CD14-positive monocyte (primary cell): ENCODE results near the gene CIP2A. TPM values are rescaled to one million over a fixed set of nuclear protein-coding genes. Genes with fewer than 3 reads are reported as not detected.

Source experiments
- DNase-seq, 3 donors: peaks; one replicate each; pipeline ENCODE4 v3.0.0-alpha.2; 2011 to 2022
- H2AFZ ChIP-seq: 2 replicates; pipeline ENCODE4 v1.6.0; 2012; ENCODE audit warnings: mild to moderate bottlenecking, low read depth, low read length, inconsistent platforms; ENCODE audit not compliant: insufficient read depth, poor library complexity, severe bottlenecking
- H3K27ac ChIP-seq, 2 donors: 1 replicate in 1 of 2; 2 replicates in 1 of 2; pipeline ENCODE4 v1.5.1; 2012 to 2013; ENCODE audit warnings: low read length in 2 of 2, control low read depth in 1 of 2, inconsistent platforms in 1 of 2, low read depth in 1 of 2, mild to moderate bottlenecking in 1 of 2
- H3K27me3 ChIP-seq, 2 donors: one replicate each; pipeline versions ENCODE4 v1.6.0 to v1.6.1; 2011 to 2013; ENCODE audit warnings: low read length in 2 of 2; ENCODE audit not compliant: control insufficient read depth in 2 of 2, insufficient read depth in 2 of 2
- H3K36me3 ChIP-seq, 2 donors: replicated peaks in 1 of 2; 1 replicate in 1 of 2; 2 replicates in 1 of 2; pipeline versions ENCODE4 v1.5.1 to v1.6.1; 2012 to 2013; ENCODE audit warnings: low read length in 2 of 2, control low read depth in 1 of 2, inconsistent platforms in 1 of 2, mild to moderate bottlenecking in 1 of 2; ENCODE audit not compliant: insufficient read depth in 2 of 2, control insufficient read depth in 1 of 2
- H3K4me1 ChIP-seq, 2 donors: 1 replicate in 1 of 2; 2 replicates in 1 of 2; pipeline versions ENCODE4 v1.5.1 to v1.6.1; 2012 to 2013; ENCODE audit warnings: low read length in 2 of 2, control low read depth in 1 of 2, inconsistent platforms in 1 of 2, mild to moderate bottlenecking in 1 of 2, moderate library complexity in 1 of 2; ENCODE audit not compliant: insufficient read depth in 2 of 2, control insufficient read depth in 1 of 2
- H3K4me2 ChIP-seq: replicated peaks from 2 replicates; pipeline ENCODE3; 2012; ENCODE audit warnings: low read length, moderate library complexity, mild to moderate bottlenecking; ENCODE audit not compliant: poor library complexity, severe bottlenecking; ENCODE audit errors: extremely low read depth
- H3K4me3 ChIP-seq, 3 experiments: fragments of 200-600 bp in 1 of 3; sonication (generic) in 1 of 3; replicated peaks in 1 of 3; 1 replicate in 2 of 3; 2 replicates in 1 of 3; pipeline ENCODE4 v1.5.1; 2011 to 2013; ENCODE audit warnings: low read length in 3 of 3, mild to moderate bottlenecking in 3 of 3, control low read depth in 2 of 3, low read depth in 2 of 3, inconsistent platforms in 1 of 3, moderate library complexity in 1 of 3
- H3K79me2 ChIP-seq: 2 replicates; pipeline ENCODE4 v1.6.0; 2012; ENCODE audit warnings: mild to moderate bottlenecking, control low read depth, inconsistent platforms, low read length, moderate library complexity; ENCODE audit not compliant: insufficient read depth
- H3K9ac ChIP-seq: 2 replicates; pipeline ENCODE4 v1.6.0; 2017; ENCODE audit warnings: low read length, mild to moderate bottlenecking; ENCODE audit not compliant: insufficient read depth, poor library complexity, severe bottlenecking
- H3K9me3 ChIP-seq, 2 donors: replicated peaks in 1 of 2; 1 replicate in 1 of 2; 2 replicates in 1 of 2; pipeline versions ENCODE4 v1.5.1 to v1.6.1; 2012 to 2013; ENCODE audit warnings: low read length in 2 of 2, control low read depth in 1 of 2; ENCODE audit not compliant: control insufficient read depth in 1 of 2, insufficient read depth in 1 of 2
- H4K20me1 ChIP-seq: 2 replicates; pipeline ENCODE4 v1.6.0; 2012; ENCODE audit warnings: mild to moderate bottlenecking, low read length, control low read depth, moderate library complexity; ENCODE audit not compliant: insufficient read depth
- H3K27ac Mint-ChIP-seq, 7 donors: one replicate each; pipeline ENCODE4 v1.8.0; 2020; ENCODE audit warnings: mild to moderate bottlenecking in 7 of 7, mixed read lengths in 7 of 7, moderate library complexity in 6 of 7, inconsistent platforms in 2 of 7
- H3K27me3 Mint-ChIP-seq, 3 donors: one replicate each; pipeline ENCODE4 v1.8.0; 2021 to 2022; ENCODE audit warnings: low read depth in 3 of 3, mild to moderate bottlenecking in 3 of 3, mixed read lengths in 3 of 3, moderate library complexity in 3 of 3, inconsistent platforms in 1 of 3
- H3K36me3 Mint-ChIP-seq, 2 donors: one replicate each; pipeline ENCODE4 v1.8.0; 2020; ENCODE audit warnings: mixed read lengths in 2 of 2, inconsistent platforms in 1 of 2, mild to moderate bottlenecking in 1 of 2
- H3K4me1 Mint-ChIP-seq: one replicate; pipeline ENCODE4 v1.8.0; 2020; ENCODE audit warnings: mild to moderate bottlenecking, mixed read lengths
- H3K4me3 Mint-ChIP-seq, 2 donors: one replicate each; pipeline ENCODE4 v1.8.0; 2020; ENCODE audit warnings: mild to moderate bottlenecking in 2 of 2, mixed read lengths in 2 of 2, moderate library complexity in 1 of 2
- H3K9me3 Mint-ChIP-seq, 7 donors: one replicate each; pipeline ENCODE4 v1.8.0; 2020 to 2022; ENCODE audit warnings: mixed read lengths in 7 of 7, mild to moderate bottlenecking in 6 of 7, moderate library complexity in 6 of 7, inconsistent platforms in 2 of 7
- WGBS: methylation state at CpG from one replicate; pipeline ENCODE4 v1.1.5; 2013; ENCODE audit warnings: missing lambda C conversion rate; ENCODE audit not compliant: insufficient coverage; 5-methylcytosine and 5-hydroxymethylcytosine counted together
- intact Hi-C, 2 donors: fragments of 100-400 bp; cut with micrococcal nuclease; formaldehyde crosslinking; loops; one replicate each; pipeline versions ENCODE4 v1.15.0 to v1.15.1; 2023
- polyA plus RNA-seq, 3 donors: library from polyadenylated mRNA; depleted of rRNA in 1 of 3; unstranded in 2 of 3; stranded (reverse) in 1 of 3; fragments of 300-500 nt in 2 of 3; fragments of >200 nt in 1 of 3; fragmentation: Illumina TruSeq in 2 of 3; gene quantifications; 1 replicate in 2 of 3; 2 replicates in 1 of 3; pipeline ENCODE4 v1.2.3, GENCODE V29; 2012 to 2021
- TF ChIP-seq, protein P1 (sequence below): fragments of 200-600 bp; IDR thresholded peaks from one replicate; pipeline ENCODE4 v1.8.0; 2022; ENCODE audit warnings: antibody characterized with exemption, mild to moderate bottlenecking

CIP2A gene
- polyA plus RNA-seq, 3 donors: 0.57 to 5.0 (median 1.3) TPM

DNA sequence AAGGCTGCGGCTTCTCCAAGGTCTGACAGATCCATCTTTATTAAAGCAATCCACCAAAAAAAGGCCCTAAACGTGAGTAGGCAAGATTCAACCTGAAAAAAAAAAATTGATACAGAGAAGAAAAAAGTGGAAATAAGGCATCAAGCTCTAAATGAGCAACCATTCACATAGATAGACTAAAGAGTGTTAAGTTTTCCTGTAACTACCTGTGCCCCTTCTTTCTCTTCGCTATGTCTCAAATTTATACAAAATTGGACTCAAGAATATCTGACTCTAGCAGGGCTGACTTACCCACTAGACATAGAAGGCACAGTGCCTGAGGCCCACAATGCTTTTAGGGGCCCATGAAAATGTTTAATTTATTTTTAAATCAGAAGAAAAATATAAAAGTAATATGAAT is 78.7 kb downstream of the CIP2A start, which contains the start of gene MYH15:
TSS of gene MYH15 (minus strand) at position 101 of the 400 bp plus-strand sequence. CDS start at position 35, 66 bp downstream.
- no peak for DNase-seq
- no peaks in the 10 kb centered on the region for H3K36me3 Mint-ChIP-seq
- no peak within 1 kb of the TSS for H3K27ac ChIP-seq
- no peaks in the 10 kb centered on the region for H3K79me2 ChIP-seq
- no peak within 1 kb of the TSS for H3K4me3 Mint-ChIP-seq
- 100% methylated on average over 1 of the region's 3 CpGs for WGBS
- no peak within 1 kb of the TSS for H3K27ac Mint-ChIP-seq
- H3K4me1 ChIP-seq: no peaks in the 10 kb centered on the region
- H4K20me1 ChIP-seq: no peaks in the 10 kb centered on the region
- H2AFZ ChIP-seq: no peak within 1 kb of the TSS
- intact Hi-C loops: no loop called here
- peaks cover 0 to 5% (median 1%) of the 10 kb centered on the region in 3 donors for H3K27me3 Mint-ChIP-seq
- no peaks in the 10 kb centered on the region for H3K9me3 ChIP-seq
- H3K9me3 Mint-ChIP-seq: peaks cover 0 to 3% (median 0%) of the 10 kb centered on the region in 7 donors
- H3K4me1 Mint-ChIP-seq: no peaks in the 10 kb centered on the region
- H3K4me2 ChIP-seq: no peak within 1 kb of the TSS
- H3K27me3 ChIP-seq: no peaks in the 10 kb centered on the region
- no peak within 1 kb of the TSS for H3K4me3 ChIP-seq
- H3K36me3 ChIP-seq: no peaks in the 10 kb centered on the region
- no peak within 1 kb of the TSS for H3K9ac ChIP-seq
- TF ChIP-seq, protein P1, sequence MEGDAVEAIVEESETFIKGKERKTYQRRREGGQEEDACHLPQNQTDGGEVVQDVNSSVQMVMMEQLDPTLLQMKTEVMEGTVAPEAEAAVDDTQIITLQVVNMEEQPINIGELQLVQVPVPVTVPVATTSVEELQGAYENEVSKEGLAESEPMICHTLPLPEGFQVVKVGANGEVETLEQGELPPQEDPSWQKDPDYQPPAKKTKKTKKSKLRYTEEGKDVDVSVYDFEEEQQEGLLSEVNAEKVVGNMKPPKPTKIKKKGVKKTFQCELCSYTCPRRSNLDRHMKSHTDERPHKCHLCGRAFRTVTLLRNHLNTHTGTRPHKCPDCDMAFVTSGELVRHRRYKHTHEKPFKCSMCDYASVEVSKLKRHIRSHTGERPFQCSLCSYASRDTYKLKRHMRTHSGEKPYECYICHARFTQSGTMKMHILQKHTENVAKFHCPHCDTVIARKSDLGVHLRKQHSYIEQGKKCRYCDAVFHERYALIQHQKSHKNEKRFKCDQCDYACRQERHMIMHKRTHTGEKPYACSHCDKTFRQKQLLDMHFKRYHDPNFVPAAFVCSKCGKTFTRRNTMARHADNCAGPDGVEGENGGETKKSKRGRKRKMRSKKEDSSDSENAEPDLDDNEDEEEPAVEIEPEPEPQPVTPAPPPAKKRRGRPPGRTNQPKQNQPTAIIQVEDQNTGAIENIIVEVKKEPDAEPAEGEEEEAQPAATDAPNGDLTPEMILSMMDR: no peak

GRCh38 chr3:108509871-108510270 is 79.4 kb downstream of the CIP2A start:
- H3K9me3 ChIP-seq: no peaks in the 10 kb centered on the region
- Mint-ChIP-seq H3K4me1 (no peaks in the 10 kb centered on the region), H3K36me3 (no peaks in the 10 kb centered on the region), H3K9me3 (peaks cover 0 to 3% (median 0%) of the 10 kb centered on the region in 7 donors), H3K27ac (no peak overlapping the region), H3K4me3 (no peak overlapping the region), H3K27me3 (peaks cover 0 to 6% (median 1%) of the 10 kb centered on the region in 3 donors)
- TF ChIP-seq, protein P1: no peak
- no peaks in the 10 kb centered on the region for H3K36me3 ChIP-seq
- H3K27ac ChIP-seq: no peak overlapping the region
- H2AFZ ChIP-seq: no peak overlapping the region
- H3K4me1 ChIP-seq: no peaks in the 10 kb centered on the region
- no peaks in the 10 kb centered on the region for H4K20me1 ChIP-seq
- WGBS: no CpG with 5 or more reads among the region's 2 CpGs
- H3K27me3 ChIP-seq: no peaks in the 10 kb centered on the region
- no peak overlapping the region for H3K4me3 ChIP-seq
- no peaks in the 10 kb centered on the region for H3K79me2 ChIP-seq
- no peak overlapping the region for H3K9ac ChIP-seq
- intact Hi-C loops: no loop called here
- DNase-seq: no peak
- no peak overlapping the region for H3K4me2 ChIP-seq
